Measurements from ENCODE around the gene PITHD1. TPM values are rescaled to one million over a fixed set of nuclear protein-coding genes. Genes with fewer than 3 reads are reported as not detected.

Gene PITHD1
- total and polyA plus RNA-seq, 2 of the 8 experiments (the other 6 are each of a cell fraction or from before 2014, with no cell fraction given) = 67.4 to 68.8 TPM

DNA sequence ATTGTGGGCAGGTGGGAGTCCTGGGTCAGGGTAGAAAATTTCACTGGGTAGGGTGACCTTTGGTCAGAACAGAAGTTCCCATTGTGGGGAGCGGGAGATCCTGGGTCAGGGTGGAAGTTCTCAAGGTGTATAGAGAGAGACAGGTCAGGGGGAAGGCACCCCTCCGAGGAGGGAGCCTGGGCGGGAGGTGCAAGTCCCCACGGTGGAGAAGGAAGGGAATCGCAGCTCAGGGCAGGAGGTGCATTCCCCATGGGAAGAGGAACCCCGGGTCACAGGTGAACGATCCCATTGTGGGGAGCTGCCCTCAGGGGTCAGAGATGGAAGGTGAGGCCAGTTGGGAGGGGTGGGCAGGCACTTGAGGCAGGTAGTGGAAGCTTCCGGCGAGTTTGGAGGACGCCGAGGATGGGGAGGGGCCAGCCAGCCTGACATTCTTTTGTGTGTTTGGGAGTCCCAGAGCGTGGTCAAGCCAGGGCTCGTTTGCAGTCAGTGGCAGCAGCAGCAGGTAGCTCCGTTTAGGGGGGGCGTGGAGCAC is 13.4 kb downstream of the PITHD1 start:
- Histone ChIP-seq H3K79me1 (ENCODE audit: low read depth, low read length) (peaks cover 10% of the 10 kb centered on the region; the same call in 1 of the 2 replicates), H3K23me2 (ENCODE audit: low read depth, low read length) (peaks cover 9% of the 10 kb centered on the region), H2AK5ac (ENCODE audit: low read depth, low read length) (no peak overlapping the region), H3K79me2 (ENCODE audit: control insufficient read depth in 1 of 2, insufficient read depth in 2 of 2, low read length in 2 of 2) (peaks cover 4 to 21% of the 10 kb centered on the region in 2 experiments; a peak in 3 of 4 replicates), H2BK5ac (ENCODE audit: low read depth, low read length) (peak overlapping the region; percentile 81), H4K5ac (ENCODE audit: insufficient read length, low read depth, low read length) (peak overlapping the region; percentile 34), H3K27me3 (replicated peaks in 1 of 4; ENCODE audit: control insufficient read depth in 3 of 4, extremely low read depth in 1 of 4, insufficient read depth in 3 of 4, low read length in 3 of 4) (no peaks in the 10 kb centered on the region), H2BK12ac (ENCODE audit: low read depth, low read length) (no peak overlapping the region), H2AFZ (ENCODE audit: low read length) (no peak overlapping the region), H2BK20ac (ENCODE audit: low read length) (no peak overlapping the region), H3K4me2 (ENCODE audit: insufficient read depth in 1 of 2, low read depth in 2 of 2, low read length in 2 of 2) (peak overlapping the region; percentile 74 to 96), H3K9ac (replicated peaks in 1 of 4; ENCODE audit: extremely low read depth in 1 of 4, low read depth in 3 of 4, low read length in 3 of 4) (peak overlapping the region in 3 of 4 experiments; percentile 0 to 64 (median 45); a peak in 5 of 7 replicates), H3K14ac (ENCODE audit: insufficient read length) (peak overlapping the region; percentile 33), H2BK15ac (ENCODE audit: low read length) (no peak overlapping the region), H3K36me3 (ENCODE audit: control insufficient read depth in 2 of 4, insufficient read depth in 4 of 4, low read length in 3 of 4) (peaks cover 3 to 27% (median 24%) of the 10 kb centered on the region in 4 experiments; a peak in 6 of 8 replicates), H3K18ac (ENCODE audit: extremely low read depth, low read length) (peak overlapping the region; percentile 60), H3K56ac (replicated peaks; ENCODE audit: insufficient read length, low read depth, low read length) (peak overlapping the region; percentile 79), H3K4me3 (ENCODE audit: extremely low read depth in 1 of 4, insufficient read depth in 2 of 4, low read depth in 3 of 4, low read length in 4 of 4) (peak overlapping the region; percentile 63 to 100 (median 96)), H3K27ac (ENCODE audit: low read depth, low read length) (no peak overlapping the region), H4K91ac (replicated peaks; ENCODE audit: insufficient read length, low read length) (no peak overlapping the region), H4K8ac (ENCODE audit: extremely low read depth, insufficient read depth, low read length) (peak overlapping the region; percentile 81), H3K4ac (replicated peaks; ENCODE audit: insufficient read length, low read depth, low read length) (peak overlapping the region; percentile 46), H2BK120ac (replicated peaks; ENCODE audit: low read depth, low read length) (no peak overlapping the region), H4K20me1 (replicated peaks in 1 of 2; ENCODE audit: control insufficient read depth in 1 of 2, insufficient read depth in 2 of 2, low read length in 2 of 2) (peaks cover 7 to 10% of the 10 kb centered on the region in 2 experiments), H3K23ac (ENCODE audit: insufficient read length) (no peak overlapping the region), H3K9me3 (ENCODE audit: insufficient read depth in 2 of 2, low read depth in 1 of 2, low read length in 1 of 2) (no peaks in the 10 kb centered on the region), H3K4me1 (replicated peaks in 1 of 4; ENCODE audit: control insufficient read depth in 3 of 4, insufficient read depth in 4 of 4, low read length in 3 of 4) (peaks cover 0 to 11% (median 6%) of the 10 kb centered on the region in 4 experiments; a peak in 5 of 7 replicates)
- ChIA-PET POLR2A (ENCODE audit: partially characterized antibody) (interaction anchor here (0.6 to 16.2 kb wide), 12 partner anchors 8 to 220 kb away, joined by 3 to 192 read pairs (median 6); partner anchors contain the start of genes ELOA, GALE, PITHD1 and RPL11), CTCF (ENCODE audit: partially characterized antibody) (interaction anchor here (0.7 to 2.5 kb wide), 5 partner anchors 11 to 20 kb away, joined by 3 to 7 read pairs (median 4); no protein-coding TSS in a partner anchor)
- WGBS, 2 experiments (ENCODE audit: extremely low coverage in 1 of 2, insufficient coverage in 1 of 2, insufficient read length in 1 of 2, insufficient replicate concordance in 2 of 2, low coverage in 1 of 2, low lambda C conversion rate in 2 of 2, missing lambda C conversion rate in 1 of 2) = 1% methylated on average over 15 of the region's 15 CpGs; no CpG with 5 or more reads in 1 of the 2 experiments
- peak in 1 of 2 experiments; percentile 63 for DNase-seq (ENCODE audit: low read depth in 1 of 2, low spot score in 2 of 2)
- TF ChIP-seq SUZ12 (IDR thresholded peaks at IDR 0.05; ENCODE audit: low read length) (peak; percentile 1; the same call in 1 of the 2 replicates), SP4 (IDR thresholded peaks at IDR 0.05; ENCODE audit: low read length) (no peak), SAP30 (IDR thresholded peaks at IDR 0.05; ENCODE audit: insufficient read depth, insufficient replicate concordance, low read length) (peak; percentile 54), PHF8 (conservative IDR thresholded peaks at IDR 0.05; ENCODE audit: low read depth, low read length) (peak; percentile 11; the same call in 1 of the 2 replicates), CHD2 (IDR thresholded peaks at IDR 0.05; ENCODE audit: low read length) (no peak)
- no peak for FAIRE-seq
